ENCODE data around the gene GRAMD1A.

The GRAMD1A gene

GRCh38 chr19:34999498-35000337 lies at the start of gene GRAMD1A:
GRAMD1A (plus strand) TSS chr19:35000323; CDS start chr19:35000479, 156 bp downstream.
- Histone ChIP-seq H3K79me2 (ENCODE audit: control insufficient read depth, insufficient read depth, low read length, unreplicated experiment) (peaks cover 32% of the 10 kb centered on the region), H3K36me3 (ENCODE audit: insufficient read depth, low read length) (no peaks in the 10 kb centered on the region), H2AFZ (ENCODE audit: low read length, unreplicated experiment) (peak within 1 kb of the TSS; percentile 93), H3K27me3 (ENCODE audit: insufficient read depth, low read length) (no peaks in the 10 kb centered on the region), H3K4me1 (ENCODE audit: control insufficient read depth, insufficient read depth, low read length, unreplicated experiment) (peaks cover 11% of the 10 kb centered on the region), H3K27ac (ENCODE audit: low read depth, low read length) (peak within 1 kb of the TSS; percentile 91), H3K4me3 (ENCODE audit: low read depth, low read length) (peak within 1 kb of the TSS; percentile 88)

- no peak overlapping the region for H3K4me3 ChIP-seq (ENCODE audit: low read depth, low read length)
Observed at GRCh38 chr19:34953092-34953491, 47.0 kb upstream of the GRAMD1A start.

GRCh38 chr19:34957830-34958751 lies 42.0 kb upstream of the GRAMD1A start:
- H3K4me3 ChIP-seq (ENCODE audit: low read depth, low read length) = no peak overlapping the region

More at GRCh38 chr19:34953092-34953491, 47.0 kb upstream of the GRAMD1A start:
- Histone ChIP-seq H3K79me2 (ENCODE audit: control insufficient read depth, insufficient read depth, low read length, unreplicated experiment) (no peaks in the 10 kb centered on the region), H3K4me1 (ENCODE audit: control insufficient read depth, insufficient read depth, low read length, unreplicated experiment) (no peaks in the 10 kb centered on the region), H3K27ac (ENCODE audit: low read depth, low read length) (no peak overlapping the region), H3K36me3 (ENCODE audit: insufficient read depth, low read length) (peaks cover 10% of the 10 kb centered on the region), H3K27me3 (ENCODE audit: insufficient read depth, low read length) (no peaks in the 10 kb centered on the region), H2AFZ (ENCODE audit: low read length, unreplicated experiment) (no peak overlapping the region)

GRCh38 chr19:34959021-34959420 lies 41.1 kb upstream of the GRAMD1A start:
- no peak overlapping the region for H3K27ac ChIP-seq (ENCODE audit: low read depth, low read length)
- no peak overlapping the region for H2AFZ ChIP-seq (ENCODE audit: low read length, unreplicated experiment)
- H3K79me2 ChIP-seq (ENCODE audit: control insufficient read depth, insufficient read depth, low read length, unreplicated experiment) = peaks cover 2% of the 10 kb centered on the region
- H3K4me3 ChIP-seq (ENCODE audit: low read depth, low read length) = no peak overlapping the region
- peaks cover 33% of the 10 kb centered on the region for H3K36me3 ChIP-seq (ENCODE audit: insufficient read depth, low read length)
- H3K4me1 ChIP-seq (ENCODE audit: control insufficient read depth, insufficient read depth, low read length, unreplicated experiment) = no peaks in the 10 kb centered on the region
- H3K27me3 ChIP-seq (ENCODE audit: insufficient read depth, low read length) = no peaks in the 10 kb centered on the region

More at GRCh38 chr19:34957830-34958751, 42.0 kb upstream of the GRAMD1A start:
- no peaks in the 10 kb centered on the region for H3K27me3 ChIP-seq (ENCODE audit: insufficient read depth, low read length)
- H3K36me3 ChIP-seq (ENCODE audit: insufficient read depth, low read length) = peaks cover 33% of the 10 kb centered on the region
- H3K79me2 ChIP-seq (ENCODE audit: control insufficient read depth, insufficient read depth, low read length, unreplicated experiment) = peaks cover 2% of the 10 kb centered on the region
- H3K27ac ChIP-seq (ENCODE audit: low read depth, low read length) = no peak overlapping the region
- no peaks in the 10 kb centered on the region for H3K4me1 ChIP-seq (ENCODE audit: control insufficient read depth, insufficient read depth, low read length, unreplicated experiment)
- no peak overlapping the region for H2AFZ ChIP-seq (ENCODE audit: low read length, unreplicated experiment)

GRCh38 chr19:34960103-34960805 lies 39.9 kb upstream of the GRAMD1A start:
- no peak overlapping the region for H3K27ac ChIP-seq (ENCODE audit: low read depth, low read length)
- H2AFZ ChIP-seq (ENCODE audit: low read length, unreplicated experiment) = no peak overlapping the region
- H3K79me2 ChIP-seq (ENCODE audit: control insufficient read depth, insufficient read depth, low read length, unreplicated experiment) = peaks cover 2% of the 10 kb centered on the region
- H3K36me3 ChIP-seq (ENCODE audit: insufficient read depth, low read length) = peaks cover 33% of the 10 kb centered on the region
- H3K4me1 ChIP-seq (ENCODE audit: control insufficient read depth, insufficient read depth, low read length, unreplicated experiment) = no peaks in the 10 kb centered on the region
- no peak overlapping the region for H3K4me3 ChIP-seq (ENCODE audit: low read depth, low read length)
- no peaks in the 10 kb centered on the region for H3K27me3 ChIP-seq (ENCODE audit: insufficient read depth, low read length)

GRCh38 chr19:34960940-34961679 lies 39.0 kb upstream of the GRAMD1A start:
- Histone ChIP-seq H3K79me2 (ENCODE audit: control insufficient read depth, insufficient read depth, low read length, unreplicated experiment) (peaks cover 2% of the 10 kb centered on the region), H3K36me3 (ENCODE audit: insufficient read depth, low read length) (peaks cover 33% of the 10 kb centered on the region), H3K27ac (ENCODE audit: low read depth, low read length) (no peak overlapping the region), H3K4me1 (ENCODE audit: control insufficient read depth, insufficient read depth, low read length, unreplicated experiment) (no peaks in the 10 kb centered on the region), H3K4me3 (ENCODE audit: low read depth, low read length) (no peak overlapping the region), H2AFZ (ENCODE audit: low read length, unreplicated experiment) (no peak overlapping the region), H3K27me3 (ENCODE audit: insufficient read depth, low read length) (no peaks in the 10 kb centered on the region)

GRCh38 chr19:34961775-34962686 lies 38.1 kb upstream of the GRAMD1A start:
- H2AFZ ChIP-seq (ENCODE audit: low read length, unreplicated experiment) = no peak overlapping the region
- H3K4me3 ChIP-seq (ENCODE audit: low read depth, low read length) = 0 out of 2 replicates have a peak overlapping the region, but pooled peaks have one; percentile 87
- no peaks in the 10 kb centered on the region for H3K4me1 ChIP-seq (ENCODE audit: control insufficient read depth, insufficient read depth, low read length, unreplicated experiment)
- peaks cover 33% of the 10 kb centered on the region for H3K36me3 ChIP-seq (ENCODE audit: insufficient read depth, low read length)
- no peaks in the 10 kb centered on the region for H3K27me3 ChIP-seq (ENCODE audit: insufficient read depth, low read length)
- peaks cover 2% of the 10 kb centered on the region for H3K79me2 ChIP-seq (ENCODE audit: control insufficient read depth, insufficient read depth, low read length, unreplicated experiment)
- H3K27ac ChIP-seq (ENCODE audit: low read depth, low read length) = no peak overlapping the region

GRCh38 chr19:34962687-34963572 lies 37.2 kb upstream of the GRAMD1A start:
- peaks cover 24% of the 10 kb centered on the region for H3K36me3 ChIP-seq (ENCODE audit: insufficient read depth, low read length)
- H3K27me3 ChIP-seq (ENCODE audit: insufficient read depth, low read length) = no peaks in the 10 kb centered on the region
- no peaks in the 10 kb centered on the region for H3K4me1 ChIP-seq (ENCODE audit: control insufficient read depth, insufficient read depth, low read length, unreplicated experiment)
- H3K27ac ChIP-seq (ENCODE audit: low read depth, low read length) = no peak overlapping the region
- H3K4me3 ChIP-seq (ENCODE audit: low read depth, low read length) = peak overlapping the region; percentile 87
- H3K79me2 ChIP-seq (ENCODE audit: control insufficient read depth, insufficient read depth, low read length, unreplicated experiment) = peaks cover 2% of the 10 kb centered on the region
- peak overlapping the region; percentile 91 for H2AFZ ChIP-seq (ENCODE audit: low read length, unreplicated experiment)
